ENCODE results near the gene GYPC.

- TF ChIP-seq POLR2A (IDR thresholded peaks at IDR 0.05; ENCODE audit: low read depth, low read length): no peak
- TF ChIP-seq, protein P1, sequence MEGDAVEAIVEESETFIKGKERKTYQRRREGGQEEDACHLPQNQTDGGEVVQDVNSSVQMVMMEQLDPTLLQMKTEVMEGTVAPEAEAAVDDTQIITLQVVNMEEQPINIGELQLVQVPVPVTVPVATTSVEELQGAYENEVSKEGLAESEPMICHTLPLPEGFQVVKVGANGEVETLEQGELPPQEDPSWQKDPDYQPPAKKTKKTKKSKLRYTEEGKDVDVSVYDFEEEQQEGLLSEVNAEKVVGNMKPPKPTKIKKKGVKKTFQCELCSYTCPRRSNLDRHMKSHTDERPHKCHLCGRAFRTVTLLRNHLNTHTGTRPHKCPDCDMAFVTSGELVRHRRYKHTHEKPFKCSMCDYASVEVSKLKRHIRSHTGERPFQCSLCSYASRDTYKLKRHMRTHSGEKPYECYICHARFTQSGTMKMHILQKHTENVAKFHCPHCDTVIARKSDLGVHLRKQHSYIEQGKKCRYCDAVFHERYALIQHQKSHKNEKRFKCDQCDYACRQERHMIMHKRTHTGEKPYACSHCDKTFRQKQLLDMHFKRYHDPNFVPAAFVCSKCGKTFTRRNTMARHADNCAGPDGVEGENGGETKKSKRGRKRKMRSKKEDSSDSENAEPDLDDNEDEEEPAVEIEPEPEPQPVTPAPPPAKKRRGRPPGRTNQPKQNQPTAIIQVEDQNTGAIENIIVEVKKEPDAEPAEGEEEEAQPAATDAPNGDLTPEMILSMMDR (conservative IDR thresholded peaks at IDR 0.05; ENCODE audit: low read depth, low read length): no peak
- TF ChIP-seq BHLHE40 (IDR thresholded peaks at IDR 0.05; ENCODE audit: low read depth, low read length): no peak
- TF ChIP-seq CEBPB (IDR thresholded peaks at IDR 0.05; ENCODE audit: low read depth, low read length): no peak
- no peak for TF ChIP-seq RFX5 (IDR thresholded peaks at IDR 0.05; ENCODE audit: low read depth, low read length)
- no peak for TF ChIP-seq SMC3 (IDR thresholded peaks at IDR 0.05; ENCODE audit: low read depth, low read length)
- no peak for TF ChIP-seq FOS (IDR thresholded peaks at IDR 0.05; ENCODE audit: low read depth, low read length)
- no peak for TF ChIP-seq USF2 (IDR thresholded peaks at IDR 0.05; ENCODE audit: low read depth, low read length)
- no peak for TF ChIP-seq MAFK (IDR thresholded peaks at IDR 0.05; ENCODE audit: low read depth, low read length)
- no peak for TF ChIP-seq ELK1 (IDR thresholded peaks at IDR 0.05; ENCODE audit: borderline replicate concordance, low read depth, low read length)
- no peak for TF ChIP-seq MXI1 (IDR thresholded peaks at IDR 0.05; ENCODE audit: borderline replicate concordance, low read depth, low read length)
- TF ChIP-seq RAD21 (IDR thresholded peaks at IDR 0.05; ENCODE audit: low read length): no peak
- no peak for TF ChIP-seq CHD1 (IDR thresholded peaks at IDR 0.05; ENCODE audit: low read depth, low read length)
Observed at GRCh38 chr2:126715111-126715510, 59.2 kb downstream of the GYPC start.
